GM23338 (cell line): ENCODE measurements around the gene ACOT8. TPM values are rescaled to one million over a fixed set of nuclear protein-coding genes. Genes with fewer than 3 reads are reported as not detected.

Experiments
- ATAC-seq: fragments of 200-7000 bp; cut with Tn5 transposase; 3 replicates; pipeline ENCODE4 v1.9.1; 2020
- DNase-seq: peaks from one replicate; pipeline ENCODE4 v3.0.0-alpha.2; 2015; ENCODE audit warnings: low spot score
- H2AFZ ChIP-seq: fragments of 200-600 bp; sonication (generic); 2 replicates; pipeline ENCODE4 v1.8.0; 2016; ENCODE audit warnings: antibody characterized with exemption, mild to moderate bottlenecking, moderate library complexity
- H3F3A ChIP-seq: fragments of 200-600 bp; sonication (generic); replicated peaks from 2 replicates; pipeline ENCODE4 v1.8.0; 2017; ENCODE audit warnings: antibody characterized with exemption, mixed run types, low read depth
- H3K27ac ChIP-seq: fragments of 200-600 bp; sonication (generic); 2 replicates; pipeline ENCODE4 v1.6.1; 2016; ENCODE audit warnings: low read depth
- H3K27me3 ChIP-seq: fragments of 200-600 bp; sonication (generic); 2 replicates; pipeline ENCODE4 v1.8.0; 2016; ENCODE audit warnings: mild to moderate bottlenecking, mixed run types, moderate library complexity; ENCODE audit not compliant: insufficient read depth
- H3K36me3 ChIP-seq: fragments of 200-600 bp; sonication (generic); 2 replicates; pipeline ENCODE4 v1.8.0; 2016; ENCODE audit warnings: mild to moderate bottlenecking; ENCODE audit not compliant: insufficient read depth
- H3K4me1 ChIP-seq: fragments of 200-600 bp; sonication (generic); 2 replicates; pipeline ENCODE4 v1.8.0; 2016; ENCODE audit warnings: mild to moderate bottlenecking, moderate library complexity; ENCODE audit not compliant: insufficient read depth
- H3K4me2 ChIP-seq: fragments of 200-600 bp; sonication (generic); 2 replicates; pipeline ENCODE4 v1.7.1; 2017; ENCODE audit warnings: mixed run types
- H3K4me3 ChIP-seq: fragments of 200-600 bp; sonication (generic); 2 replicates; pipeline ENCODE4 v1.6.1; 2016; ENCODE audit warnings: mixed run types
- H3K79me2 ChIP-seq: fragments of 200-600 bp; sonication (generic); replicated peaks from 2 replicates; pipeline ENCODE4 v1.8.0; 2017; ENCODE audit warnings: mild to moderate bottlenecking; ENCODE audit not compliant: insufficient read depth
- H3K9me2 ChIP-seq: fragments of 200-600 bp; sonication (generic); 2 replicates; pipeline ENCODE4 v1.8.0; 2017; ENCODE audit not compliant: insufficient read depth
- H4K20me1 ChIP-seq: fragments of 200-600 bp; sonication (generic); replicated peaks from 2 replicates; pipeline ENCODE4 v1.8.0; 2017; ENCODE audit warnings: mild to moderate bottlenecking; ENCODE audit not compliant: insufficient read depth
- H3K27ac Mint-ChIP-seq: 2 replicates; pipeline ENCODE4 v1.8.0; 2020; ENCODE audit warnings: inconsistent platforms, mild to moderate bottlenecking, moderate library complexity, mixed read lengths
- H3K27me3 Mint-ChIP-seq: 3 replicates; pipeline ENCODE4 v1.8.0; 2022; ENCODE audit warnings: low read depth, mild to moderate bottlenecking, moderate library complexity, mixed read lengths, inconsistent platforms; ENCODE audit not compliant: insufficient read depth, poor library complexity
- H3K36me3 Mint-ChIP-seq: 3 replicates; pipeline ENCODE4 v1.8.0; 2021; ENCODE audit warnings: low read depth, mild to moderate bottlenecking, inconsistent platforms, moderate library complexity, mixed read lengths
- H3K4me1 Mint-ChIP-seq: 3 replicates; pipeline ENCODE4 v1.8.0; 2020; ENCODE audit warnings: mild to moderate bottlenecking, inconsistent platforms, mixed read lengths
- H3K4me3 Mint-ChIP-seq: 3 replicates; pipeline ENCODE4 v1.8.0; 2021; ENCODE audit warnings: moderate library complexity, mild to moderate bottlenecking, inconsistent platforms, mixed read lengths
- H3K9me3 Mint-ChIP-seq: 3 replicates; pipeline ENCODE4 v1.8.0; 2020; ENCODE audit warnings: moderate library complexity, mild to moderate bottlenecking, inconsistent platforms, mixed read lengths
- CREB1 ChIP-seq: fragments of 250-450 bp; sonication (Bioruptor Pico); IDR thresholded peaks from 2 replicates; pipeline ENCODE4 v1.5.0; 2020; ENCODE audit warnings: low read depth, mild to moderate bottlenecking, moderate library complexity
- CTCF ChIP-seq, 2 experiments: fragments of 200-600 bp in 1 of 2; sonication (generic) in 1 of 2; conservative IDR thresholded peaks; 2 replicates each; pipeline versions ENCODE4 v1.5.1 to v1.6.1; 2016 to 2017; ENCODE audit warnings: antibody characterized with exemption in 2 of 2, low read depth in 2 of 2, mild to moderate bottlenecking in 2 of 2, moderate library complexity in 1 of 2
- ETS1 ChIP-seq: IDR thresholded peaks from 2 replicates; pipeline ENCODE4 v1.6.1; 2016; ENCODE audit warnings: antibody characterized with exemption
- EZH2 ChIP-seq: fragments of 200-600 bp; sonication (generic); IDR thresholded peaks from one replicate; pipeline ENCODE4 v1.8.0; 2017; ENCODE audit warnings: antibody characterized with exemption, mild to moderate bottlenecking, low read depth; ENCODE audit not compliant: unreplicated experiment
- EZH2phosphoT487 ChIP-seq: fragments of 200-600 bp; sonication (generic); IDR thresholded peaks from one replicate; pipeline ENCODE4 v1.8.1; 2018; ENCODE audit warnings: antibody characterized with exemption; ENCODE audit not compliant: unreplicated experiment
- JUNB ChIP-seq: IDR thresholded peaks from one replicate; pipeline ENCODE4 v1.6.1; 2016; ENCODE audit warnings: antibody characterized with exemption; ENCODE audit not compliant: unreplicated experiment
- NANOG ChIP-seq: IDR thresholded peaks from 2 replicates; pipeline ENCODE4 v1.6.1; 2016; ENCODE audit warnings: antibody characterized with exemption, borderline replicate concordance
- POLR2AphosphoS5 ChIP-seq: IDR thresholded peaks from 2 replicates; pipeline ENCODE4 v1.6.1; 2016; ENCODE audit warnings: antibody characterized with exemption, low read depth
- REST ChIP-seq: IDR thresholded peaks from one replicate; pipeline ENCODE4 v1.6.1; 2018; ENCODE audit warnings: antibody characterized with exemption; ENCODE audit not compliant: unreplicated experiment
- STAT1 ChIP-seq: IDR thresholded peaks from one replicate; pipeline ENCODE4 v1.6.1; 2016; ENCODE audit warnings: antibody characterized with exemption; ENCODE audit not compliant: unreplicated experiment
- ZNF114 ChIP-seq: fragments of 250-450 bp; sonication (Bioruptor Pico); IDR thresholded peaks from 2 replicates; pipeline ENCODE4 v1.5.0; 2020; ENCODE audit warnings: mild to moderate bottlenecking, moderate library complexity
- ZNF331 ChIP-seq: fragments of 250-450 bp; sonication (Bioruptor Pico); IDR thresholded peaks from 2 replicates; pipeline ENCODE4 v1.5.0; 2020; ENCODE audit warnings: low read depth, mild to moderate bottlenecking, moderate library complexity
- ZNF462 ChIP-seq: fragments of 250-450 bp; sonication (Bioruptor Pico); IDR thresholded peaks from 2 replicates; pipeline ENCODE4 v1.5.0; 2020; ENCODE audit warnings: mild to moderate bottlenecking, moderate library complexity
- polyA plus RNA-seq: library from polyadenylated mRNA; unstranded; fragments of >200 nt; fragmentation: Nextera tagmentation; extraction: Ambion mirVana; gene quantifications from 2 replicates; pipeline ENCODE4 v1.2.1, GENCODE V29; 2016
- total RNA-seq: library from RNA; depleted of rRNA; stranded (reverse); fragments of >200 nt; shearing (Covaris generic); gene quantifications from 2 replicates; pipeline ENCODE4 v1.2.3, GENCODE V29; 2014

The ACOT8 gene
- total and polyA plus RNA-seq, 2 experiments from 2014 or later, result 42.0 to 75.2 TPM

GRCh38 chr20:45905505-45906079 lies 48.4 kb upstream of the ACOT8 start:
- no peak overlapping the region for H3K4me3 ChIP-seq
- no peak for DNase-seq
- peaks cover 10% of the 10 kb centered on the region for H3K4me1 Mint-ChIP-seq

More at GRCh38 chr20:45905505-45906079, 48.4 kb upstream of the ACOT8 start:
- H3K4me3 Mint-ChIP-seq, result no peak overlapping the region
- ATAC-seq, result no peak
- TF ChIP-seq REST (no peak), CREB1 (no peak), CTCF (conservative IDR thresholded peaks at IDR 0.05; ENCODE audit: low read depth in 2 of 2) (no peak), ZNF462 (CRISPR knock-in tag) (no peak), EZH2 (no peak), ZNF114 (CRISPR knock-in tag) (no peak), EZH2phosphoT487 (no peak), ZNF331 (no peak), POLR2AphosphoS5 (no peak), STAT1 (no peak), ETS1 (no peak), NANOG (no peak), JUNB (no peak)
- H3K9me3 Mint-ChIP-seq, result no peaks in the 10 kb centered on the region; the same call in 2 of the 3 replicates
- H3K36me3 Mint-ChIP-seq, result peaks cover 89% of the 10 kb centered on the region
- peaks cover 28% of the 10 kb centered on the region for H3K27me3 Mint-ChIP-seq
- no peak overlapping the region for H3K27ac Mint-ChIP-seq
- no peaks in the 10 kb centered on the region for H3K9me2 ChIP-seq
- no peaks in the 10 kb centered on the region for H3K27me3 ChIP-seq
- peaks cover 29% of the 10 kb centered on the region for H4K20me1 ChIP-seq
- H2AFZ ChIP-seq, result no peak overlapping the region
- peaks cover 10% of the 10 kb centered on the region for H3K79me2 ChIP-seq
- no peak overlapping the region for H3K27ac ChIP-seq
- no peak overlapping the region for H3K4me2 ChIP-seq
- no peaks in the 10 kb centered on the region; the same call in 1 of the 2 replicates for H3K4me1 ChIP-seq
- peaks cover 24% of the 10 kb centered on the region for H3K36me3 ChIP-seq
- H3F3A ChIP-seq, result 0 out of 2 replicates have a peak, but pooled peaks cover 5% of the 10 kb centered on the region
